NCI-H1436 (cell line): ENCODE data around the gene MCF2L2.
"Not testable (repeated sequence)": the region's sequence is repeated elsewhere in the genome, so short reads cannot be mapped to it uniquely, and the experiment has no call there.

Experiments
- DNase-seq: peaks from one replicate; lab custom pipeline; 2025; lab: John Stamatoyannopoulos, UW

The MCF2L2 gene, protein sequence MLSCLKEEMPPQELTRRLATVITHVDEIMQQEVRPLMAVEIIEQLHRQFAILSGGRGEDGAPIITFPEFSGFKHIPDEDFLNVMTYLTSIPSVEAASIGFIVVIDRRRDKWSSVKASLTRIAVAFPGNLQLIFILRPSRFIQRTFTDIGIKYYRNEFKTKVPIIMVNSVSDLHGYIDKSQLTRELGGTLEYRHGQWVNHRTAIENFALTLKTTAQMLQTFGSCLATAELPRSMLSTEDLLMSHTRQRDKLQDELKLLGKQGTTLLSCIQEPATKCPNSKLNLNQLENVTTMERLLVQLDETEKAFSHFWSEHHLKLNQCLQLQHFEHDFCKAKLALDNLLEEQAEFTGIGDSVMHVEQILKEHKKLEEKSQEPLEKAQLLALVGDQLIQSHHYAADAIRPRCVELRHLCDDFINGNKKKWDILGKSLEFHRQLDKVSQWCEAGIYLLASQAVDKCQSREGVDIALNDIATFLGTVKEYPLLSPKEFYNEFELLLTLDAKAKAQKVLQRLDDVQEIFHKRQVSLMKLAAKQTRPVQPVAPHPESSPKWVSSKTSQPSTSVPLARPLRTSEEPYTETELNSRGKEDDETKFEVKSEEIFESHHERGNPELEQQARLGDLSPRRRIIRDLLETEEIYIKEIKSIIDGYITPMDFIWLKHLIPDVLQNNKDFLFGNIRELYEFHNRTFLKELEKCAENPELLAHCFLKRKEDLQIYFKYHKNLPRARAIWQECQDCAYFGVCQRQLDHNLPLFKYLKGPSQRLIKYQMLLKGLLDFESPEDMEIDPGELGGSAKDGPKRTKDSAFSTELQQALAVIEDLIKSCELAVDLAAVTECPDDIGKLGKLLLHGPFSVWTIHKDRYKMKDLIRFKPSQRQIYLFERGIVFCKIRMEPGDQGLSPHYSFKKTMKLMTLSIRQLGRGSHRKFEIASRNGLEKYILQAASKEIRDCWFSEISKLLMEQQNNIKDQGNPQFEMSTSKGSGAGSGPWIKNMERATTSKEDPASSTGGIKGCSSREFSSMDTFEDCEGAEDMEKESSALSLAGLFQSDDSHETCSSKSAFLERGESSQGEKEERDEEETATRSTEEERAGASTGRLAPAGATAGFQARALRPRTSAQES

DNA sequence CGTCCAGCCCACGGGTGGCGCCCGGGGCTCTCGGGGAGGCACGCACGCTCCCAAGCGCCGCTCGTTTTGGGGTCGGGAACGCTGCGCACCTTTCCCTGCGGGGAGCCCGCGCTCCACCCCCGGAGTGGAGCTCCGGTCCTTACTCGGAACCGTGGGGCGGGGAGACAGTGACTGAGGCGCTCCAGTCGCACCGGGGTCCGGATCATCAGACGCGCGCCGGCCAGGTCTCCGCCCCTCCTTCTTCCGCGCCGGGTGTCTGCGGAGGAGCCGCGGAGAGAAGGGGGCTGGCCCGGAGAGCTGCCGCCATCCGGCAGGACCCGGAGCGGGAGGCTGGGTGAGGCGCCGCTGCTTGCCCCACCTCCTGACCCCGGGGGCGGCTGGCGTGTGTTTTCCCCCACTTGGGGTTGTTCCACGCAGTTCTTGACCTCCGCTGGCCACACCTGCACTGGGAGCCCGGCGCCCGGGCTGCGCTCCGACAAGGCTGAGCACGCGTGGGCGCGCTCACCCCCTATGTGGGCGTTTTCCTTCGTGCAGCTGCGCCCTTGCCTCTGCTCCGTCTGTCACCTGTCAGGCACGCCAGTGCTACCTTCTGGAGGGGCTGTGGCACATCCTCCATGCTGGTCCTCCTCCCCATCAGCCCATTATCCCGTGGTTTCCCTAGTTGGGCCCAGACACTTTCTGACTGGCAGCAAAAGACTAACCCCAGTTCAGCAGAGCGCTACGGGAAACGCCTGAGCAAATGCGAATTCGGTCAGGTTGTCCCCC, at the start of gene MCF2L2:
Gene MCF2L2, minus strand, starts transcription at position 173 of the 765 bp plus-strand sequence. CDS start 642 bp downstream, outside the sequence.
- DNase-seq, result peak; percentile 65

- DNase-seq, result no peak
Observed at GRCh38 chr3:183477801-183478456, 49.5 kb upstream of the MCF2L2 start.

DNA sequence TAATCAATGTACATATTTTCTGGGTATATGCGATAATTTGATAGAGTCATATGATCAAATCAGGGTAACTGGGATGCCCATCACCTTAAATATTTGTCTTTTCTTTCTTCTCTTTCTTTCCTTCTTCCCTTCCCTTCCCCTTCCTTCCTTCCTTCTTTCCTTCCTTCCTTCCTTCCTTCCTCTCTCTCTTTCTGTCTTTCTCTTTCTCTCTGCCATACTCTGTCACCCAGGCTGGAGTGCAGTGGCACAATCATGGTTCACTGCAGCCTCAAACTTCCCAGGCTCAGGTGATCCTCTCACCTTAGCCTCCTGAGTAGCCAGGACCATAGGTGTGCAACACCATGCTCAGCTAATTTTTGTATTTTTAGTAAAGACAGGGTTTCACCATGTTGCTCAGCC, 47.3 kb upstream of the MCF2L2 start:
- not testable (repeated sequence) for DNase-seq

GRCh38 chr3:183475016-183475763, 46.8 kb upstream of the MCF2L2 start:
- no peak for DNase-seq

DNA sequence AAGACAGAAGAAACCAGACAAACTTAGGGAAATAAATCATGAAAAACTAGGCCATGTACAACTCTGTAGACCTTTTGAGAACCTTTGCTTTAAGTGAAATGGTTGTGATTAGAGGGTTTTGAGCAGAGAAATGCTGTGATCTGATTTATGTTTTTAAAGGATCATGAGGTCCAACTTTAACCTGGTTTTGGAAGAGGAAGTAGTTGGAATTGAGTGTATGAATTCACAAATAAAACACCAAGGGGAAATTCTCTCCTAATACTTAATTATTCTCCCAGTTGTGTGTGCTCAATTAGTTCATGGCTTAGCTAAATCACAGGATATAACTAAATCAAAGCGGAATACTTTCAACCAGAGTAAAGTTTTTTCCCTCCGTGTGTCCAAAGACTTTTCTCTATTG, 45.5 kb upstream of the MCF2L2 start:
- no peak for DNase-seq

DNA sequence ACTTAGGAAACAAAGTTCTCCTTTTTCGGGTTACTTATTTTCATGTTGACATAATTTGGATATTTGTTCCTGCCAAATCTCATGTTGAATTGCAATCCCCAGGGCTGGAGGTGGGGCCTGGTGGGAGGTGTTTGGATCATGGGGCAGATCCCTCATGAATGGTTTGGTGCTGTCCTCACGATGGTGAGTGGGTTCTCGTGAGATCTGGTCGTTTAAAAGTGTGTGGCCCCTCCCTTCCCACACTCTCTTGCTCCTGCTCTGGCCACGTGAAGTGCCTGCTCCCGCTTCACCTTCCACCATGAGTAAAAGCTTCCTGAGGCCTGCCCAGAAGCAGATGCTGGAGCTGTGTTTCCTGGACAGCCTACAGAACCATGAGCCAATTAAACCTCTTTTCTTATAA, 43.7 kb upstream of the MCF2L2 start:
- DNase-seq, result no peak

DNA sequence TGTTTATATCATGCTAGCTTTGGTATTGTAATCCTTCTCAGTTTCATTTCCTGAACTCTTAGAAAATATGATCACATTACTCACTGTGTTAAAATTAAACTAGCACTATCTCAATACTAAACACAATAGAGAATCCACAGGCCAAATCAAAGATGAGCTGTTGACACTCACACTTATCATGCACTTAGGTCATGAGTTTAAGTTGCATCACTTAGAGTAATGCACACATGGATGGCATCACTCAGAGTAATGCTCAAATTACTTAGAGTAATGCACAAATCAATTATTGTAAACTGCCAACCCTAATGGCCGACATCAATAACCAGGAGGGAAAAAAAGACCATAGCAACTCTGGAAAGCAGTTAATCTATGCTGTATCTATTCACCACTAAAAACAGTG, 40.0 kb upstream of the MCF2L2 start:
- DNase-seq, result peak; percentile 34

- no peak for DNase-seq
Observed at GRCh38 chr3:183466575-183466974, 38.2 kb upstream of the MCF2L2 start.

DNA sequence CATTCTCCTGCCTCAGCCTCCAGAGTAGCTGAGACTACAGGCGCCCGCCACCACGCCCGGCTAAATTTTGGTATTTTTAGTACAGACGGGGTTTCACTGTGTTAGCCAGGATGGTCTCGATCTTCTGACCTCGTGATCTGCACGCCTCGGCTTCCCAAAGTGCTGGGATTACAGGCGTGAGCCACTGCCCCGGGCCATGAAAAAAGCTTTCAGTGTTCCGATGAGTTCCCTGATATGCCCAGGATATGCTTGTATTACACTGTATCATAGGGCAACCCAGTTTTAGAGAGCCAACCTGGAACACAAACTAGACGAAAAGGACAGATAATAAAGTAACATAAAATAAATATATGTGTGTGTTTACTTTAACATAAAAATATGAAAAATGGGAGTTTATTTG, 37.3 kb upstream of the MCF2L2 start:
- DNase-seq, result not testable (repeated sequence)

DNA sequence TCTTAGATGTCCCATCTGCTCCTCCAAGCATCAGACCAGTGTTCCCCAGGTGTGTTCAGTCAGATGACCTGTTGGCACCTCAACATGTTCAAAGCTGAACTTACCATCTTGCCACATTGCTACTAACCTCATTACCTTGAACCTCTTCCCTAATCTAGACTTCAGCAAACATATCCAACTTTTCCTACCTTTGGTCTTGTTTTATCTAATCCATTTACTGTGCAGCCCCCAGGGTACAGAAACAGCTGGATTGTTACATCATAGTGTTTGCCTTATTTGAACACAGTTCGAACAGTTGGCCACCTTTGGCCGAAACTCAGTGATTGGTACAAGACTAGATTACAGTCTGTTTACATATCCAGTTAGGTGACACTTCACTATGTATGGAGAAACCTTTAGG, 36.1 kb upstream of the MCF2L2 start:
- no peak for DNase-seq

GRCh38 chr3:183460081-183461055, 31.9 kb upstream of the MCF2L2 start:
- no peak for DNase-seq

GRCh38 chr3:183455089-183455488, 26.7 kb upstream of the MCF2L2 start:
- no peak for DNase-seq

GRCh38 chr3:183454064-183454463, 25.6 kb upstream of the MCF2L2 start:
- no peak for DNase-seq

GRCh38 chr3:183449791-183450190, 21.4 kb upstream of the MCF2L2 start:
- no peak for DNase-seq

GRCh38 chr3:183449391-183449790, 21.0 kb upstream of the MCF2L2 start:
- DNase-seq, result no peak

GRCh38 chr3:183448369-183449128, 20.1 kb upstream of the MCF2L2 start:
- no peak for DNase-seq

- peak; percentile 96 for DNase-seq
Observed at GRCh38 chr3:183447206-183448001, 19.0 kb upstream of the MCF2L2 start.

- DNase-seq, result no peak
Observed at GRCh38 chr3:183446838-183447205, 18.4 kb upstream of the MCF2L2 start.
